ENCODE data around the gene GCH1. TPM values are rescaled to one million over a fixed set of nuclear protein-coding genes. Genes with fewer than 3 reads are reported as not detected.

GCH1 gene
- total RNA-seq, 1 experiment from 2014 or later: 16.7 TPM

DNA sequence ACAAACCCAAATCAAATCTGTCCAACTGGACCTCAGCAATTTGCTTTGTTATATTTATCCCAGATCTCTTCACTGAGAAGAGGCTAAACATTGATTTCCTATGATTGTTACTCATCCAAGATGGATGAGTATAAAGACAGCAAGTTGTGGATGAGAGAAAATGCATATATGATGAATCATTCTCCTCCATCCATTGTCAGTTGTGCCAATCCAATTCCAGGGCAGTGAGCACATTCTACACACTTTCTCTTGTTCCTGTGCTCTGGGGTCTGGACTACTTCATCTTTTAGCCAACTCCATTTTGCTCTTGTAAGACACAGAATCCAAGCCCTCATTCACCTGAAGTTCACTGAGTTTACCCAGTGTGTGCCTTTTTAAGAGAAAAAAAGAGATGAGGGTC is 105.7 kb downstream of the GCH1 start:
- Histone ChIP-seq H3K4me2 (ENCODE audit: low read length) (no peak overlapping the region), H3K27me3 (ENCODE audit: insufficient read depth, low read length) (no peaks in the 10 kb centered on the region), H3K4me1 (ENCODE audit: control insufficient read depth in 1 of 2, insufficient read depth in 2 of 2, low read length in 2 of 2) (0 out of 4 replicates have a peak, but pooled peaks cover 0 to 5% of the 10 kb centered on the region in 2 experiments), H4K20me1 (ENCODE audit: insufficient read depth) (no peaks in the 10 kb centered on the region), H3K9me2 (ENCODE audit: insufficient read depth) (no peaks in the 10 kb centered on the region), H3K4me3 (replicated peaks in 1 of 2; ENCODE audit: low read depth in 1 of 2, low read length in 2 of 2) (no peak overlapping the region), H3K79me2 (ENCODE audit: insufficient read depth, low read length) (no peaks in the 10 kb centered on the region), H2AFZ (ENCODE audit: low read depth, low read length, poor library complexity, severe bottlenecking) (no peak overlapping the region), H3K27ac (ENCODE audit: low read depth, low read length) (no peak overlapping the region), H3K9ac (ENCODE audit: low read length) (no peak overlapping the region), H3K9me3 (ENCODE audit: control insufficient read depth in 1 of 2, insufficient read depth in 1 of 2, low read depth in 1 of 2, low read length in 2 of 2) (no peaks in the 10 kb centered on the region), H3K36me3 (ENCODE audit: control insufficient read depth in 1 of 2, insufficient read depth in 2 of 2, low read length in 2 of 2) (no peaks in the 10 kb centered on the region)
- no peak for TF ChIP-seq RAD21 (IDR thresholded peaks at IDR 0.05; ENCODE audit: low read depth)
- TF ChIP-seq CBX3 (IDR thresholded peaks at IDR 0.05; ENCODE audit: low read depth): no peak
- no peak for TF ChIP-seq POLR2AphosphoS5 (IDR thresholded peaks at IDR 0.05; ENCODE audit: low read depth, low read length)
- TF ChIP-seq SIN3A (IDR thresholded peaks at IDR 0.05; ENCODE audit: low read depth): no peak
- TF ChIP-seq EZH2phosphoT487 (IDR thresholded peaks at IDR 0.05; ENCODE audit: borderline replicate concordance): no peak
- TF ChIP-seq, protein P1, sequence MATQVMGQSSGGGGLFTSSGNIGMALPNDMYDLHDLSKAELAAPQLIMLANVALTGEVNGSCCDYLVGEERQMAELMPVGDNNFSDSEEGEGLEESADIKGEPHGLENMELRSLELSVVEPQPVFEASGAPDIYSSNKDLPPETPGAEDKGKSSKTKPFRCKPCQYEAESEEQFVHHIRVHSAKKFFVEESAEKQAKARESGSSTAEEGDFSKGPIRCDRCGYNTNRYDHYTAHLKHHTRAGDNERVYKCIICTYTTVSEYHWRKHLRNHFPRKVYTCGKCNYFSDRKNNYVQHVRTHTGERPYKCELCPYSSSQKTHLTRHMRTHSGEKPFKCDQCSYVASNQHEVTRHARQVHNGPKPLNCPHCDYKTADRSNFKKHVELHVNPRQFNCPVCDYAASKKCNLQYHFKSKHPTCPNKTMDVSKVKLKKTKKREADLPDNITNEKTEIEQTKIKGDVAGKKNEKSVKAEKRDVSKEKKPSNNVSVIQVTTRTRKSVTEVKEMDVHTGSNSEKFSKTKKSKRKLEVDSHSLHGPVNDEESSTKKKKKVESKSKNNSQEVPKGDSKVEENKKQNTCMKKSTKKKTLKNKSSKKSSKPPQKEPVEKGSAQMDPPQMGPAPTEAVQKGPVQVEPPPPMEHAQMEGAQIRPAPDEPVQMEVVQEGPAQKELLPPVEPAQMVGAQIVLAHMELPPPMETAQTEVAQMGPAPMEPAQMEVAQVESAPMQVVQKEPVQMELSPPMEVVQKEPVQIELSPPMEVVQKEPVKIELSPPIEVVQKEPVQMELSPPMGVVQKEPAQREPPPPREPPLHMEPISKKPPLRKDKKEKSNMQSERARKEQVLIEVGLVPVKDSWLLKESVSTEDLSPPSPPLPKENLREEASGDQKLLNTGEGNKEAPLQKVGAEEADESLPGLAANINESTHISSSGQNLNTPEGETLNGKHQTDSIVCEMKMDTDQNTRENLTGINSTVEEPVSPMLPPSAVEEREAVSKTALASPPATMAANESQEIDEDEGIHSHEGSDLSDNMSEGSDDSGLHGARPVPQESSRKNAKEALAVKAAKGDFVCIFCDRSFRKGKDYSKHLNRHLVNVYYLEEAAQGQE (IDR thresholded peaks at IDR 0.05; ENCODE audit: low read depth): no peak
- no peak for TF ChIP-seq POLR2A (IDR thresholded peaks at IDR 0.05; ENCODE audit: borderline replicate concordance, extremely low read depth, insufficient read depth, insufficient read length)
- TF ChIP-seq TCF7L2 (IDR thresholded peaks at IDR 0.05; ENCODE audit: borderline replicate concordance, extremely low read depth, insufficient read depth, insufficient read length): no peak
- no peak for TF ChIP-seq FOSL1 (IDR thresholded peaks at IDR 0.05; ENCODE audit: low read depth)
- TF ChIP-seq, protein P2, sequence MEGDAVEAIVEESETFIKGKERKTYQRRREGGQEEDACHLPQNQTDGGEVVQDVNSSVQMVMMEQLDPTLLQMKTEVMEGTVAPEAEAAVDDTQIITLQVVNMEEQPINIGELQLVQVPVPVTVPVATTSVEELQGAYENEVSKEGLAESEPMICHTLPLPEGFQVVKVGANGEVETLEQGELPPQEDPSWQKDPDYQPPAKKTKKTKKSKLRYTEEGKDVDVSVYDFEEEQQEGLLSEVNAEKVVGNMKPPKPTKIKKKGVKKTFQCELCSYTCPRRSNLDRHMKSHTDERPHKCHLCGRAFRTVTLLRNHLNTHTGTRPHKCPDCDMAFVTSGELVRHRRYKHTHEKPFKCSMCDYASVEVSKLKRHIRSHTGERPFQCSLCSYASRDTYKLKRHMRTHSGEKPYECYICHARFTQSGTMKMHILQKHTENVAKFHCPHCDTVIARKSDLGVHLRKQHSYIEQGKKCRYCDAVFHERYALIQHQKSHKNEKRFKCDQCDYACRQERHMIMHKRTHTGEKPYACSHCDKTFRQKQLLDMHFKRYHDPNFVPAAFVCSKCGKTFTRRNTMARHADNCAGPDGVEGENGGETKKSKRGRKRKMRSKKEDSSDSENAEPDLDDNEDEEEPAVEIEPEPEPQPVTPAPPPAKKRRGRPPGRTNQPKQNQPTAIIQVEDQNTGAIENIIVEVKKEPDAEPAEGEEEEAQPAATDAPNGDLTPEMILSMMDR (IDR thresholded peaks at IDR 0.05 in 2 of 3, conservative IDR thresholded peaks at IDR 0.05 in 1 of 3; ENCODE audit: borderline replicate concordance in 1 of 3, insufficient read depth in 1 of 3, low read depth in 2 of 3, low read length in 2 of 3): no peak
- TF ChIP-seq, protein P3, sequence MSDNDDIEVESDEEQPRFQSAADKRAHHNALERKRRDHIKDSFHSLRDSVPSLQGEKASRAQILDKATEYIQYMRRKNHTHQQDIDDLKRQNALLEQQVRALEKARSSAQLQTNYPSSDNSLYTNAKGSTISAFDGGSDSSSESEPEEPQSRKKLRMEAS (IDR thresholded peaks at IDR 0.05): no peak
- TF ChIP-seq ZNF274 (IDR thresholded peaks at IDR 0.05; ENCODE audit: low read depth, low read length): no peak
- no peak for TF ChIP-seq ELF1 (IDR thresholded peaks at IDR 0.05; ENCODE audit: borderline replicate concordance, low read depth)
- TF ChIP-seq SRF (IDR thresholded peaks at IDR 0.05; ENCODE audit: low read depth): no peak
- TF ChIP-seq JUND (IDR thresholded peaks at IDR 0.05): no peak
- TF ChIP-seq, protein P4, sequence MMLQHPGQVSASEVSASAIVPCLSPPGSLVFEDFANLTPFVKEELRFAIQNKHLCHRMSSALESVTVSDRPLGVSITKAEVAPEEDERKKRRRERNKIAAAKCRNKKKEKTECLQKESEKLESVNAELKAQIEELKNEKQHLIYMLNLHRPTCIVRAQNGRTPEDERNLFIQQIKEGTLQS (IDR thresholded peaks at IDR 0.05): no peak
- DNase-seq (ENCODE audit: low read depth, low spot score) (no peak), ATAC-seq (no peak)
- no TSS peak for BruUV-seq (replicated peaks)
- RAD21 ChIA-PET (ENCODE audit: low non-redundant PET in 1 of 2, low total read pairs in 2 of 2, uncharacterized antibody in 2 of 2, unreplicated experiment in 2 of 2): no interaction called here
- intact Hi-C loops (cut with micrococcal nuclease): no loop called here
- POLR2A ChIA-PET: no interaction called here
- CTCF ChIA-PET: no interaction called here
